ENCODE data around the gene CASTOR1. TPM values are rescaled to one million over a fixed set of nuclear protein-coding genes. Genes with fewer than 3 reads are reported as not detected.
A peak's percentile ranks its signal among the peaks of the same experiment; 100 is the strongest.

Gene CASTOR1
- polyA plus RNA-seq, 1 of the 3 experiments (the other 2 are of a cell fraction) = 14.4 TPM

GRCh38 chr22:30325724-30326254 lies 36.5 kb upstream of the CASTOR1 start:
- CTCF ChIA-PET = interaction anchor here (1.7 to 7.7 kb wide), 2 partner anchors 10 to 37 kb away, joined by 6 to 42 read pairs; partner anchors contain the start of gene CASTOR1
- Histone ChIP-seq H3K4me2 (peak overlapping the region; percentile 95), H3K4me3 (ENCODE audit: low read depth in 2 of 2, low read length in 1 of 2) (peak overlapping the region; percentile 72 to 79), H2AFZ (ENCODE audit: low read depth) (no peak overlapping the region), H3F3A (replicated peaks; ENCODE audit: insufficient read depth) (peaks cover 25% of the 10 kb centered on the region), H4K20me1 (ENCODE audit: insufficient read depth) (peaks cover 21% of the 10 kb centered on the region), H3K27me3 (ENCODE audit: insufficient read depth) (no peaks in the 10 kb centered on the region), H3K9ac (peak overlapping the region; percentile 74; the same call in 1 of the 2 replicates), H3K9me3 (no peaks in the 10 kb centered on the region), H3K36me3 (replicated peaks in 1 of 2; ENCODE audit: control insufficient read depth in 1 of 2, insufficient read depth in 2 of 2, low read length in 1 of 2) (peaks cover 9 to 11% of the 10 kb centered on the region in 2 experiments), H3K27ac (ENCODE audit: low read depth in 2 of 2, low read length in 1 of 2) (peak overlapping the region in 1 of 2 experiments; percentile 7; a peak in 1 of 4 replicates), H3K79me2 (ENCODE audit: insufficient read depth) (peaks cover 37% of the 10 kb centered on the region), H3K4me1 (ENCODE audit: control insufficient read depth in 1 of 2, insufficient read depth in 2 of 2, low read depth in 1 of 2, low read length in 1 of 2) (peaks cover 0 to 25% of the 10 kb centered on the region in 2 experiments; a peak in 2 of 4 replicates), H3K9me2 (no peaks in the 10 kb centered on the region)
- POLR2A ChIA-PET = no interaction called here
- WGBS (ENCODE audit: low lambda C conversion rate) = 30% methylated on average over 6 of the region's 14 CpGs
- DNase-seq = no peak
- TF ChIP-seq SMC3 (IDR thresholded peaks at IDR 0.05; ENCODE audit: low read depth, low read length) (no peak), FOSL2 (IDR thresholded peaks at IDR 0.05; ENCODE audit: borderline replicate concordance, low read depth) (no peak), MXI1 (IDR thresholded peaks at IDR 0.05; ENCODE audit: low read depth, low read length) (no peak)

- Histone ChIP-seq H3K9ac (peak overlapping the region; percentile 74; the same call in 1 of the 2 replicates), H3K79me2 (ENCODE audit: insufficient read depth) (peaks cover 41% of the 10 kb centered on the region)
Measured at GRCh38 chr22:30325065-30325720, 35.9 kb upstream of the CASTOR1 start.

More at GRCh38 chr22:30325065-30325720, 35.9 kb upstream of the CASTOR1 start:
- 17% methylated on average over 2 of the region's 5 CpGs for WGBS (ENCODE audit: low lambda C conversion rate)
- TF ChIP-seq EP300 (IDR thresholded peaks at IDR 0.05; ENCODE audit: borderline replicate concordance in 1 of 2, low read depth in 1 of 2, low read length in 1 of 2) (no peak), TAF1 (IDR thresholded peaks at IDR 0.05; ENCODE audit: borderline replicate concordance, low read depth, low read length) (no peak), ELF1 (IDR thresholded peaks at IDR 0.05) (peak; percentile 62)
- TF ChIP-seq, protein P1, sequence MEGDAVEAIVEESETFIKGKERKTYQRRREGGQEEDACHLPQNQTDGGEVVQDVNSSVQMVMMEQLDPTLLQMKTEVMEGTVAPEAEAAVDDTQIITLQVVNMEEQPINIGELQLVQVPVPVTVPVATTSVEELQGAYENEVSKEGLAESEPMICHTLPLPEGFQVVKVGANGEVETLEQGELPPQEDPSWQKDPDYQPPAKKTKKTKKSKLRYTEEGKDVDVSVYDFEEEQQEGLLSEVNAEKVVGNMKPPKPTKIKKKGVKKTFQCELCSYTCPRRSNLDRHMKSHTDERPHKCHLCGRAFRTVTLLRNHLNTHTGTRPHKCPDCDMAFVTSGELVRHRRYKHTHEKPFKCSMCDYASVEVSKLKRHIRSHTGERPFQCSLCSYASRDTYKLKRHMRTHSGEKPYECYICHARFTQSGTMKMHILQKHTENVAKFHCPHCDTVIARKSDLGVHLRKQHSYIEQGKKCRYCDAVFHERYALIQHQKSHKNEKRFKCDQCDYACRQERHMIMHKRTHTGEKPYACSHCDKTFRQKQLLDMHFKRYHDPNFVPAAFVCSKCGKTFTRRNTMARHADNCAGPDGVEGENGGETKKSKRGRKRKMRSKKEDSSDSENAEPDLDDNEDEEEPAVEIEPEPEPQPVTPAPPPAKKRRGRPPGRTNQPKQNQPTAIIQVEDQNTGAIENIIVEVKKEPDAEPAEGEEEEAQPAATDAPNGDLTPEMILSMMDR (IDR thresholded peaks at IDR 0.05) = no peak
- POLR2A ChIA-PET = no interaction called here
- Histone ChIP-seq H3K27ac (ENCODE audit: low read depth in 2 of 2, low read length in 1 of 2) (peak overlapping the region in 1 of 2 experiments; percentile 7; a peak in 2 of 4 replicates), H3K9me3 (no peaks in the 10 kb centered on the region), H3K4me2 (peak overlapping the region; percentile 95), H3F3A (replicated peaks; ENCODE audit: insufficient read depth) (peaks cover 23% of the 10 kb centered on the region), H3K4me1 (ENCODE audit: control insufficient read depth in 1 of 2, insufficient read depth in 2 of 2, low read depth in 1 of 2, low read length in 1 of 2) (peaks cover 0 to 25% of the 10 kb centered on the region in 2 experiments; a peak in 2 of 4 replicates), H3K36me3 (replicated peaks in 1 of 2; ENCODE audit: control insufficient read depth in 1 of 2, insufficient read depth in 2 of 2, low read length in 1 of 2) (peaks cover 5 to 11% of the 10 kb centered on the region in 2 experiments), H4K20me1 (ENCODE audit: insufficient read depth) (peaks cover 27% of the 10 kb centered on the region), H2AFZ (ENCODE audit: low read depth) (no peak overlapping the region), H3K9me2 (no peaks in the 10 kb centered on the region), H3K27me3 (ENCODE audit: insufficient read depth) (no peaks in the 10 kb centered on the region), H3K4me3 (ENCODE audit: low read depth in 2 of 2, low read length in 1 of 2) (peak overlapping the region; percentile 72 to 79; a peak in 3 of 4 replicates)
- no peak for DNase-seq
- CTCF ChIA-PET = interaction anchor here (7.7 kb wide), 1 partner anchor 37 kb away, joined by 42 read pairs; the partner anchor contains the start of gene CASTOR1

Data from SK-N-SH (cell line).